ENCODE data around the gene GALT.

Gene GALT

DNA sequence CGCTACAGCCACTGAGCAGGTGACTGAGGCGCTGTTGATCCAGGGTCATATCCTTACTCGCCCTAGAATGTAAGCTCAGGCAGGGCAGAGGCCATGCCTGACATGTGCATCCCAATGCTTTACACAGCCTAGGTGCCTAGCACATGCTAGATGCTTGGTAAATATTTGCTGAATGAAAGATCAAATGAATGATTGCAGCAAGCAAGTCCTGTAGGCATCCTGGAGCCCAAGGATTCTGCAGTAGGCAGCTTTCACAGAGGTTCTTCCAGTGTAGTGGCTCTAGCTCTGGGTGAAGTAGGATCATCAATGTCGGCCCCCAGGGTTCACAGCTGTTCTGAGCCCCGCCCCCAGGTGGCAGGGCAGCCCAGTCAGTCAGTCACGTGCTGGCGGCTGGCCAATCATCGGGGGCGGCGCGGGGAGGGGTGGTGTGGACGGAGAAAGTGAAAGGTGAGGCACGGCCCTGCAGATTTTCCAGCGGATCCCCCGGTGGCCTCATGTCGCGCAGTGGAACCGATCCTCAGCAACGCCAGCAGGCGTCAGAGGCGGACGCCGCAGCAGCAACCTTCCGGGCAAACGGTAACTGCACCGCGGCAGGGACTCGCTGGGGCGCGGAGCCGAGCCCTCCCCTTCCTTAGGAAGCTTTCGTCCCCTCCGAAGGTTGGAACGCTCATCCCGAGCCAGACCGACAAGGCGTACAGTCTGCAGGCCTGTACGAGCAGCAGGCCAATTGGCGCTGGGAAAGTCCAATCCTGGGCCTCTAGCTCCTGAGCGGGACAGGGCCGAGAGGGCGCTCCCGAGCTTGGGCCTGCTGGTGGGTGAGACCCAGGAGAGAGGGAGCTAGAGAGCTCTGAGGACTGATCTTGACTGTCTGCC lies at the start of gene GALT:
Gene GALT (plus strand): TSS at position 465 of the 873 bp plus-strand sequence. CDS start 30 bp downstream, at position 495.
- DNase-seq (ENCODE audit: insufficient read length, low spot score), result peak; percentile 77
- TF ChIP-seq POLR2A (IDR thresholded peaks at IDR 0.05; ENCODE audit: low read depth, low read length), result peak; percentile 67
- FAIRE-seq, result no peak

- DNase-seq (ENCODE audit: insufficient read length, low spot score), result no peak
- TF ChIP-seq POLR2A (IDR thresholded peaks at IDR 0.05; ENCODE audit: low read depth, low read length), result no peak
- FAIRE-seq, result no peak
Observed at GRCh38 chr9:34599546-34599945, 46.9 kb upstream of the GALT start.

DNA sequence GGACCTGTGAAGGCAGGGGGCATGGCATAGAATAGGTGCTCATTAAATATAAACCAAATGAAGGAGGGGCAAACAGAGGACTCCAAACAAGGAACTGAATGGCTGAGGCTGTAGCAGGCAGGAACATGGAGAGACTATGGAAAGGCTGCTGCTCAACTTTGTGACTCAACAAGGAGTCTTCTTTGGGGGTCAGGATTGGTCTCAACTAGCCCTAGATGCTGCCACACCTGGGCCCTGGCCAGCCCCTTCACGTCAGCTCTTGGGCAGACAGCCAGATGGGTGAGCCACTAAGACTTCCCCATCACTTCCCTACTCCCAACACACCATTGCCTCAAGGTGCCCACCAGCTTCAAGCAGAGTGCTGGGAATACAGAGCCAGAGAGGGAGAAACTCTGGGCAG lies 45.6 kb upstream of the GALT start:
- no peak for FAIRE-seq
- DNase-seq (ENCODE audit: insufficient read length, low spot score), result no peak
- no peak for TF ChIP-seq POLR2A (IDR thresholded peaks at IDR 0.05; ENCODE audit: low read depth, low read length)

- DNase-seq (ENCODE audit: insufficient read length, low spot score) (no peak), FAIRE-seq (no peak)
- no peak for TF ChIP-seq POLR2A (IDR thresholded peaks at IDR 0.05; ENCODE audit: low read depth, low read length)
Observed at GRCh38 chr9:34601937-34602573, 44.4 kb upstream of the GALT start.

- TF ChIP-seq POLR2A (IDR thresholded peaks at IDR 0.05; ENCODE audit: low read depth, low read length), result no peak
- peak; percentile 75 for DNase-seq (ENCODE audit: insufficient read length, low spot score)
- no peak for FAIRE-seq
Observed at GRCh38 chr9:34603610-34604231, 42.8 kb upstream of the GALT start.

DNA sequence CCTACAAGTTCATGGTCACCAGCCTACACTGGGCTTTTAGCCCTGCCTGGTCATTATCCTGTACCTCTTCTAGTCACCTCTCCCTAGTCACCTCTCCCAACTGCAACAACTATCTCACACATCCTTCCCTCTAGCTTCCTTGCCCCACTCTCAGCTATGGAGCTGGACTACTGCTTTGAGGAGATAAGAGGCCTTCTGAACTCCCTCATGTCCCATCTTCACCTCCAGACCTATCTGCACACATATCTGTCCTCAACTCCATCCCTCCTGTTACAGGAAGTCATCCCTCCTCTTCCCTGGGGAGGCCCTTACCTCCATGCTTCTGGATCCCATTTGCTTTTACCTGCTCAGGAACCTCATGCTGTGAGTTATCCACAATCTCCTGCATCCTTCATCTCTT lies 40.3 kb upstream of the GALT start:
- TF ChIP-seq POLR2A (IDR thresholded peaks at IDR 0.05; ENCODE audit: low read depth, low read length), result no peak
- DNase-seq (ENCODE audit: insufficient read length, low spot score) (no peak), FAIRE-seq (no peak)

- FAIRE-seq (no peak), DNase-seq (ENCODE audit: insufficient read length, low spot score) (no peak)
- TF ChIP-seq POLR2A (IDR thresholded peaks at IDR 0.05; ENCODE audit: low read depth, low read length), result no peak
Observed at GRCh38 chr9:34606905-34607304, 39.6 kb upstream of the GALT start.

DNA sequence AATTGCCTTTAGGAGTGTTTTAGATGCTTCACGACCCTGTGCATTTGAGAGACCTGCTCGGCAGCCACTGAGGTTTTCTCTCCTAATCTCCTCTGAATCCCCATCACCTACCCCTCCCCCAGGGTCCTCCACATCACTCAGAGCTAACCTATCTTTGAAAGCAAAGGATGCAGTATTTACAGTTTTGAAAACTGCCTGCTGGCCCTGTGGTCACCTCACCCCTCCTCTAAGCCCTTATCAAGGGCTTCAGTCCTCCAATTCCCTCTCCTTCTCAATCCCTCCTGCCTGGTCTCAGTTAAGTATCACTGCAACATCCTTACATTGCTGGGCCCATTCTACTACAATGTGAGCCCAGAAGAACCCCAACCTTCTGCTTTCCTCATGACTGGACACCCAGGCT lies 39.1 kb upstream of the GALT start:
- no peak for TF ChIP-seq POLR2A (IDR thresholded peaks at IDR 0.05; ENCODE audit: low read depth, low read length)
- DNase-seq (ENCODE audit: insufficient read length, low spot score) (no peak), FAIRE-seq (no peak)

DNA sequence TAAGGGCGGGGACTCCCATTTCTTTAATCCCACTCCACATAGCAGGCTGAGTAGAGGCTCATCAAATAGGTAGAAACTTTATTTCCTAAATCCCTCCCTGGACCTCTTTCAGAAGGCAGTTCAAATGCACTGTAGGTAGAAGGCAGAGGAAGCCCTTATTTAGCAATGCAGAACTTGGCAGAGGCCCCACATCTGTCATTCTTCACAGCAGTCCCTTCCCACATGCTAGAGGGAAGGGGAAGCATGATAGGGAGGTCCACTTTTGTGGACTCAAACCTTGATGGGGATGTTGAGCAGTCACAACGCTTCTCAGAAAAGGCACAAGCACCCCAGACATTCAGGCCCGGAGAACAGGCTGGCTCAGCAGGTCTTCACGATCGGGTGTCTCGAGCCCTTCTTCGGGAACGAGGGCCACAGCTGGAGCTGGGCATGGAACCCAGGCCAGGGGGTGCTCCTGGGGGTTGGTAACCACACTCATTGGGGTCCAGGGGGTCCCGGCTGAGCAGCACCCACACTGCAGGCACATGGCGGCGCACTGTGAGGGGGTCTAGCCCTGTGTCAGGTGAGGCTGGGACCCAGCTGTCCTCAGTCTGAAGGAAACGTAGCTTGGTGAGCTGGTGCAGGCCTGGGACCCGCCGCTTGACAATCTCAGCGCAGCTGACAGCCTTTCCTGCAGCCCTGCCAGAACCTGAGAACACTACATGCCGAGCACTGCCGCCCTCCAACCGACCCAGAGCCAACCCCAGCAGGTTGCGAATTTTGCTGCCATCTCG lies 35.9 kb upstream of the GALT start:
- DNase-seq (ENCODE audit: insufficient read length, low spot score) (no peak), FAIRE-seq (no peak)
- TF ChIP-seq POLR2A (IDR thresholded peaks at IDR 0.05; ENCODE audit: low read depth, low read length), result no peak

DNA sequence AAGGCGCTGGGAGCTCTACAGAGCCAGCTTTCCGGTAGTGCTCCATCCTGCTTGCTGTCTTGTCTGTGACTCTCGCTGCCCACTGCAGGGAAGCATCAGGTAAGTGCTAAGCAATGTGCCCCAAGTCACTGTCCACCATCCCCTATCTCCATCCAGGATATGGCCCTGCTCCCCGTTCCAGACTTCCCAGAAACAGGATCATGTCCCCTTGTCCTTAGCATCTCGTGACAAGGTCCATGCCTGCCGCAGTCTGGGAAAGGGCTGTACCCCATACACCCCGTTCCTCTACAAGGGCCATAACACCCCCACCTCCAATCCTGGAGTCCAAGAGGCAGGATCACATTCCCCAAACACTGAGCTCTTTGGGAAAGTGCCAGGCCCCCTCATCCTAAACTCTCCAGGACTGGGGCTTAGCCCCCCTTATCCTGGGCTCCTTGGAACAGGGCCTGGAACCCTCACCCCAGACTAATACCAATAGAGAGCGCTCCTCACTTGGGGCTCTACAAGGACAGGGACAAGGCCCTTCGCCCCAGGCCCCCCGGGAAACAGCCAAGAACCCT lies 35.1 kb upstream of the GALT start:
- FAIRE-seq (no peak), DNase-seq (ENCODE audit: insufficient read length, low spot score) (no peak)
- TF ChIP-seq POLR2A (IDR thresholded peaks at IDR 0.05; ENCODE audit: low read depth, low read length), result no peak

DNA sequence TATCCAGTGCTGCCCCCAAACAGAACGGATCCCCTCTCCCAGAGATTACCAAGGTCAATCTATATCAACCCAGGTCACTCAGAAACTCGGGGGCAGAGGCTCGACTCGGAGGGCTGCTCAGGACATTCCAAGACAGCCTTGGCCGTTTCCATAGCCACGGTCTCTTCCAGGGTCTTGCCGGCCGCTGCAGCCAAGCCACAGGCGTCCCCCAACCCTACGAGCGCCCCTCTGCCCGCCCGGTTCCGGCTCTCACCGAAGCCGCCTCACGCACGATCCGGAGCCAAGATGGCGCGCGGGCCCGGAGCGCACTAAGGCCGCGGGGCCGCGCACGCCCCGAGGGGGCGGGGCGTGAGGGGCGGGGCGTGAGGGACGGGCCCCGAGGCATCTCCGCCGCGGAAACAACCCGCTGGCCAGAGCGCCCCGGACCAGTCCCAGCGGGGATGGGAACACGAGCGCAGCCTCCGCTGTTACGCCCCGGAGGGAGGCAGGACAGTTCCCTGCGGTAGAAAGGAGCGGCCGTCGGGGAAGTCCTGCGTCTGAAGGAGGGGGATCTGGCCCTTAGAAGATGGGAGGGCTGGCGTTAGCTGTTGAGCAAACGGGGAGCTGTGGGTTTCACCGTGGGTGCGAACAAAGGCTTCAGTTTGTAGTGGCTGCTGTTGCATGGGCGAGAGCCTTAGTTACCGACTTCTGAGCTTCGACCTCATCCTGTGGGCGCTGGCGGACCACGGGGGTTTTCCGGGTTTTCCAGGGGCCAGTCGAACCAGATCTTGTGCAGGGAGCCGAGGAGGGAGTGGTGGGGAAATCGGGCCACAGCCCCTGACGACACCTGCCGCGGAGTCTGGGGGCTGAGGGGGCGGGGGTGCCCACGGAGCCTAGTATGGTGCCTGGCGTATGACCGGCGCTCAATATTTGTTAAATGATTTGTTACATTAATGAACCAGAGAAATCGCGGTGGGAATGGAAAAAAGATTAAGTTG lies 34.4 kb upstream of the GALT start, which contains the start of gene RPP25L:
Gene RPP25L (minus strand): TSS at position 287 of the 977 bp plus-strand sequence. CDS start 801 bp downstream, outside the sequence.
- DNase-seq (ENCODE audit: insufficient read length, low spot score) (peak; percentile 79), FAIRE-seq (no peak)
- TF ChIP-seq POLR2A (IDR thresholded peaks at IDR 0.05; ENCODE audit: low read depth, low read length), result peak; percentile 65

DNA sequence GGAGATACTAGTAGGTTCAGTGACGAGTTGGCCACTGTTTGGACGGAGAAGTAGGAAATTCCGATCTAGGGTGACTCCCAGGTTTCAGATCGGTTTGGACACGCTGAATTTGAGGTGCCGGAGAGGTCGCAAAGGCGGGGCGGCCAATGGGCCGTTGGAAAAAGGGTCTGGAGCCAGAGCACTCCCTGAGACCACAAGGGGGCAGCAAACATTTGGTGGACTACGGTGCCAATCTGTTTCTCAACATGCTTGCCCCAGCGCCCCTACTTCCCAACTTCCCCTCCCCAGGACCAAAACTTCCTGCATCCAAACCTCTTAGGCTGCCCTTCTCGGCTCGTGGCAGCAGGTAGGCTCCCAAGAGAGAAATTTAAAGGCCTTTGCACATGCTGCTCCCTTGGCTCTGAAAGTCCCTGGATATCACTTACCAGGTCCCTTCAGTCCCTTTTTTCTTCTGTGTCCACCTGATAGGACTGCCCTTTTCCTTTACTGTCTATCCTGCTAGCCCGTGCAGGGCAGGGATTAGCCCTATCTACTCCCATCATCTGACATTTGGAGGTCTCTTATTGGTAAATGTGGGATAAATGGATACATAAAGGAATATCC lies 33.6 kb upstream of the GALT start:
- no peak for TF ChIP-seq POLR2A (IDR thresholded peaks at IDR 0.05; ENCODE audit: low read depth, low read length)
- no peak for FAIRE-seq
- DNase-seq (ENCODE audit: insufficient read length, low spot score), result no peak
